IPS-NIHi11 (cell line): ENCODE measurements around the gene CHST1.

ENCODE experiments used
- DNase-seq: peaks from one replicate; pipeline ENCODE4 v3.0.0; 2012; ENCODE audit warnings: mixed read lengths, low spot score

Gene CHST1, protein sequence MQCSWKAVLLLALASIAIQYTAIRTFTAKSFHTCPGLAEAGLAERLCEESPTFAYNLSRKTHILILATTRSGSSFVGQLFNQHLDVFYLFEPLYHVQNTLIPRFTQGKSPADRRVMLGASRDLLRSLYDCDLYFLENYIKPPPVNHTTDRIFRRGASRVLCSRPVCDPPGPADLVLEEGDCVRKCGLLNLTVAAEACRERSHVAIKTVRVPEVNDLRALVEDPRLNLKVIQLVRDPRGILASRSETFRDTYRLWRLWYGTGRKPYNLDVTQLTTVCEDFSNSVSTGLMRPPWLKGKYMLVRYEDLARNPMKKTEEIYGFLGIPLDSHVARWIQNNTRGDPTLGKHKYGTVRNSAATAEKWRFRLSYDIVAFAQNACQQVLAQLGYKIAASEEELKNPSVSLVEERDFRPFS

DNA sequence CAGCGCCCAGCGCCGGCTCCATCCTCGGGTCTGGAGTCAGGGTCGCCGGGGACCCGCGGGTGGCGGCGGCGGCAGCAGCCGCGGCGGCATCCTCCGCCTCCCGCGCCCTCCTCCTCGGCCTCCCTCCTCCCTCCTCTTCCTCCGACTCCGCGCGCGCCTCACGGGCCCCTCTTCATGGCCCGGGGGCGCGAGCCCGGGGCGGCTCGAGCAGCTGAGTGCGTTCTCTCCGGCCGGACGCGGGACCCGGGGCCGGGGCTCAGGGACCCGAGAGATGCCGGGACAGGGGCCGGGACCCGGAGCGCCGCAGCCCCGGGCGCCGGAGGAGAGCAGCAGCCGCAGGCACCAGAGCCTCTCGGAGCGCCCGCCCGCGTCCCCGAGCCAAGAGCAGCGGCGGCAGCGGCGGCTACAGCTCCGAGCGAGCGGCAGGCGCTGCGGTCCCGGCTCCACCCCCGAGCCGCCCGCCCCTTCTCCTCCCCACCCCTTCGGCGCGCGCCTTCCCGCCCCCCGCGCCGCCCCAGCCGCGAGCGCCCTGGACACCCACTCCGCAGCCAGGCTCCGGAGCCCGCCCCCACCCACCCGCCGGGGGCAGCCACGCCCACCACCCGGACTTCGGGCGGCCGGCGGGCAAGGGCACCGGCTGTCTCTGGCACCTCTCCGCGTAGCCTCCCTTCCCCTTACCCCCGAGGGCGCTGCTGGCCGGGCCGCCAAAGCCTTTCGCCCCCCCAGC is at the start of gene CHST1:
Gene CHST1 (minus strand): TSS at position 417 of the 727 bp plus-strand sequence. CDS start 14,699 bp downstream, outside the sequence.
- DNase-seq, result peak; percentile 77

DNA sequence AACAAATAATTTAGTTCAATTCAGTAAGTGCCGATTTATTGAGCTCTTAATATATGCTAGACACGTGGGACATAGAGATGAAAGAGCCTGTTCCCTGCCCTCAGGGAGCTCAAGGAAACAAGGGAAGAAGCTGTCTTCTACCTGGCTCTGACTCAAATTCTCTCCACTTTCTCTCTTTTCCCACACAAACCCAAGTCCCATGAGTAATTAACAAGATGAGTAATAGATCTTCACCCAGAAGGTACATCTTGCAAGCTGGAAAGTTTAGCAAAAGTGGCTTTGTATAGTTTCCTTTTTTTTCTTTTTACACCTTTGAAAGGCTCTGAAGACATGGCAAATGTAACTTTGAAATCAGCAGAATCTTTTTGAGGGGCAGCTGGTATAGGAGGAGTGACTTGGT is 48.2 kb upstream of the CHST1 start:
- no peak for DNase-seq

DNA sequence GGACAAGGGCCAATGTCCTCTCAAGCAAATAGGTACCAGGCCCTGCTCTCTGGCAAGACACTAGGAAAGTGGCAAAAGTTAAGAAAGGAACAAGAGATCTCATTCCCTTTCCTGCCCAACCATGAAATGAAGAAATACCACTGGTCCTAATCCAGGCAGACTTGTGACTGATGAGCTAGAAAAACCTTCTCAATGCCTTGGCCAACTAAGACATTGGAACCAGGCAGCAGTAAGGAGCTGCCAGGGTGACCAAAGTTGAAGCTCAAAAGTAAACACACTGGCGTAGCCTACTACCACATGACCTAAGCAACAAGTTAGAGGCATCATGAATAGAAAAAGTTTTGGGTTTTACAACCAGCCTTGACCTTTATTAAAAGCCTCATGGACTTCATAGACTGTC is 45.1 kb upstream of the CHST1 start:
- DNase-seq, result no peak

DNA sequence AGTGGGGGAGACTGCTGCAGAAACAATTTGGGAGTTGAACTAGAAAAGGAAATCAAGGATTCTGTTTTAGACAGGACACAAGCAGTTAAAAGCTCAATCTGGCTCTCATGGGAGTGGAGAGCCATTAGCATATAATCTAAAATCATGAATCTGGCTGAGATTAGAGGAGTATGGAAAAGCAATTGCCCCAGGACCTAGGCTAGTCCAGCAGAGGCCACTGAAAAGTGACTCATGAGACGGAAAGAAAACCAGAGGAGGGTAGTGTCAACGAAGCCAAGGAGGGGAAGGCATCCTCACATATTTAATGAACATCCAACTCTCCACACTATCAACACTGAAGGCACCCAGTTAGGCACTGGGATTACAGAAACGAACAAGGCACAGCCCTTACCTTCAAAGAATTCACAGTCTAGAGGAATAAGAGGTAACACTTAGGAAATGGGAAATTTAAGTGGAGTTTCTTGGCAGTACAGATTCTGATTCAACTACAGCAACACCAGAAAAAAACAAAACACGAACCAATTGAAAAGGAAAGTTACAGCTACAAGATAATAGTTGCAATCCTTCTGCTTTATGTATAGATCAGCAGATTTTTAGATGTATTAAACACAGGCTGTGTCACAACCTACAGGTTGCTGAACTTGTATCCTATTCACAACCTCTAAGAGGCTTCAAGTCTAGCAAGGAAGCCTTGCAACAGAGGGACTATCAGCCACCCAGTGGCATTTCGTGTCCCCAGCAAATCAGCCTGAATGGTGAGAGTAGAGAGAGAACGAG is 43.7 kb upstream of the CHST1 start:
- no peak for DNase-seq

DNA sequence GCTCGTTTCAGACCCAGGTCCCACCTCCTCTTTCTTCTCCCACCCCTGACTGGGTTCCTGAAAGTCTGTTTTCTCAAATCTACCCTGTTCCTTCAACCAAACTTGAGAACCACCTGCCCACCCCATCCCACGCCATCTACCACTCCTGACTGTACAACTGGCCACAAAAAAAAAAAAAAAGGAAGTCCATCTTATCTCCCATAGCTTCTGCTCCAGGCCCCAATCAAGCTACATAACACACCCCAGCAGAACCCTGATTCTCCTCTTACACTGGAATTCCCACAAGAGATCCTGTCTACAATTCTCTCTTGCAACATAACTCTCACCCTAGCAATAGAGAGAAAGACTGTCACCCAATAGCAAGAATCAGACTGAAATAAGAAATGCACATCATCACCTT is 39.2 kb upstream of the CHST1 start:
- no peak for DNase-seq

DNA sequence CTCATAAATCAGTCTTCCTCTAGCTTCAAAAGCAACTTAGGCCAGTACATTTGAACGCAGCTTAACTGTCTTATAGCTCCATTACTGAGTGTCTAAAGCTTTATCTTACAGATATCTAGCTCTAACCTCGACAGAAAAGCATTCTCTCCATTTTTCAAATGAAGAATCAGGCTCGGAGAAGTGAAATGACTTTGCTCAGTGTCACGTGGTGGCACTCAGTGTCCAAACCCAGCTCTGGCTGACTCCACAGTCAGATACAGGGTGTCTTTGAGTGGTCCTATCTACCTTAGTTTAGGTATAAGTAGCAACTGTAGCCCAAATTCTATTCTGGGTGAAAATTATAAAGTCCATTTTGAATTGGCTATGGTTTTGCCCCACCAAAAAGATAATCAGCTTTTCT is 38.7 kb upstream of the CHST1 start:
- no peak for DNase-seq

DNA sequence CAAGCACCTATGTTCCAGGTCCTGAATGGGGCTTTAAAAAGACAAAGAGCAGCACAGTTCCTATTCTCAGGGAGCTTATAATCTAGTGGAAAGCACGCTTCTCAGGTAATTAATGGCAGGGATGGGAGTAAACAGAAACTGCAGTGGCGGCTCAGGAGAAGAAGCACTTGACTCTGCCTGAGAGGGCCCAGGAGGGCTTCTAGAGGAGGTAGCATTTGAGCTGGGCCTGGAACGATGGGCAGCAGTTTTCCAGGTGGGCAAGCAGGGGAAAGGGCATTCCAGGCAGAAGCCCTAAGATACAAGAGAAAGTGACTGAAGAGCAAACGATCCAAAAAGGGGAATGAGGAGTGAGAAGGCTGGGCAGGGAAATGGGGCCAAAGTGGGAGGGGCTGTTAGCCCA is 37.1 kb upstream of the CHST1 start:
- no peak for DNase-seq

DNA sequence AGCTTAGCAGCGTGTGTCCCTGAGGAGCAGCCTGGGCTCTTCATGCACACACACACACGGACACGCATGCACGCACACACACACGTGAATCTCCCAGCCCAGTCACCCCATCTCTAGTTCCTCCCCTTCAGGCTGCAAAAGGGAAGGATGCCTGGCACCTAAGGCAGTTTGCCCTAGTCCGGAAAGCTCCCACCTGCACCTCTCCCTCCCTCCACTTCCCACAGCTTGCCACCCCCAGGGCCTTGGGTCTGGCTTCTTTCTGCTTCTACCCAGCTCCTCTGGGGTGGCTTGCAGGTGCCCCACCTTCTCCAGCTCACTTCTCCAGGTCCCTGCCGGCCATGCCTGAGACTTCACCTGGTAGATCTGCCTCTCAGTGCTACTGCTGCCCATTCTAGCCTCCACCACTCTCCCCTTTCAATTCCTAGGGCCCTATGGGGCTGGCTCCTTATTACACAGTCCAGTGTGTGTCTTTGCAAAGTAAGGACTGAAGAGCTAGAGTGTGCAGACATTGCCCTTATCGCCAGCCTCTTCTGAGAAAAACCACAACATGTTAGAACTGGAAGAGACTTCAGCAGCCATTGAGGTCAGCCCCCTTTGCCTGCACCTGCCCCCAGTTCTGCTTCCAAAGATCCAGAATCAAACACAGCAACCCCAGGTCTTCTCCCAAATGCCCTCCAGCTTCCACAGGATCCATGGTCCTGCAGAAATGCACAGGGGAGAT is 33.5 kb upstream of the CHST1 start:
- no peak for DNase-seq

DNA sequence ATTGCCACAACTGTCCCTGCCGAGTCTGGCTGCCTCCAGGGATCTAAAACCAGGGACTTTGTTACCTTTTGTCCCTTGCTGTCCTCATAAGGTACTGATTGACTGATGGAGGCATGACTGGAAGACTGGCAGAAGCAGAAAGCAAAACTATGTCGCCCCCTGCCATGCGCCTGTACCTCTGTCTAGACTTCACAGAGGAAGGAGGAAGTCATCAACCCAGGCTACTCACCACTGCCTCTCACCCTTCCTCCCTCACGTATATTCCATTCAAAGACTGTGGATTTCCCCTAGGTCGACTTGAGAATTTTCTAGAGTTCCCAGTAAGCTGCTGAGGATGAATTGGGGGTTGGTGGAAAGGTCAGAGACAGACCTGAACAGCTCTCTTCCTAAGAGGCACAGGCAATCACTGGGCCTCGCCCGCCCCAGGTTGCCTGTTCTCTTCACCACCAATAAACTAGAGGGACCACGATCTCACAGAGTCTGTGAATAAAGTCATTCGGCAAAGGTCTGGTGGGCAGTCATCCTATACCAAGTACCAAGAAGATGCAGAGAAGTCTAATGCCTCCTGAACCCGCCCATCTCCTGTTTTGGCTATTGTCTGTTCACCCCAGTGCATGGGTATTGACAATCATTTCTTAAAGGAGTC is 27.5 kb upstream of the CHST1 start:
- no peak for DNase-seq

DNA sequence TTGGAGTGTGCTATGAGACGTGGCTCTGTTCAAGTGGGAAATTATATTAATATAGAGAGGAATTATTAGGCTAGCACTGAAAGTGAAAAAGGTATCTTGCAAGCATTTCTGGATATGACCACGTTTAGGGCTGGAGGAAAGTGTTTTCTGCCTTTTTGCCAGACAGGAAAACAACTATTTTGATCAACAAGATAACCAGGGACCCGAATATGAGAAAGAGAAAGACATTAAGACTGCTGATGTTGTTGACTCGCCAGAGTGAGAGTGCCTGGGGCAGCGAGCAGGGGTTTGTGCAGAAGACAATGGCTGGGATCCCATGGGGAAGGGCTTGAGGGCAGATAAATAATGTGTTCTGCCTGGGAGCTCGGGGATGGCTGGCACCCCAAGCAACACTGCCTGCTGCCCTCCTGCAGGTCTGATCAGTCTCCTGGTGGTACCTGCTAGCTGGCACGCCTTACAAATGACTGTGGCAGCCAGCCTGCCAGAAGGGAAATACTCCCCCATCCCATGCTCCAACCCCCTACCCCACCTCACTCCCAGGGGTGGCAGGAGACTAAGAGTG is 23.1 kb upstream of the CHST1 start:
- DNase-seq, result no peak

DNA sequence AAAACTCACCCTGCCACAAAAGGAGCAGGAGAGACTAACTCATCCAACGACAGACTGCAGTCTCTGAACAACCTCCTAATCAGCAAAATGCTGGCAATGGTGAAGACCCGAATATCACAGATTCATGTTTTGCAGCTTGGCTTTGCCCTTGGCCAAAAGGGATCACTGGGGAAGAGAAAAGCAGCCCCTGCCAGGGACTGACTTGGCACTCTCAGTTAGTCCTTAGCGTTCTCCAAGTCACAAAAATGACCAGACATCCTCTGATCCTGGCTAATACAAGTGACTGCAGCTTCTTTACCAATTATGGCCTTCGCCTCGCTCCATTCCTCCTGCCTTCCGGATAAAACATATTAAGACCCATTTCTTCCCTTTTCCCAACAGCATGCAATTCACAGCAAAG is 22.4 kb upstream of the CHST1 start:
- no peak for DNase-seq

DNA sequence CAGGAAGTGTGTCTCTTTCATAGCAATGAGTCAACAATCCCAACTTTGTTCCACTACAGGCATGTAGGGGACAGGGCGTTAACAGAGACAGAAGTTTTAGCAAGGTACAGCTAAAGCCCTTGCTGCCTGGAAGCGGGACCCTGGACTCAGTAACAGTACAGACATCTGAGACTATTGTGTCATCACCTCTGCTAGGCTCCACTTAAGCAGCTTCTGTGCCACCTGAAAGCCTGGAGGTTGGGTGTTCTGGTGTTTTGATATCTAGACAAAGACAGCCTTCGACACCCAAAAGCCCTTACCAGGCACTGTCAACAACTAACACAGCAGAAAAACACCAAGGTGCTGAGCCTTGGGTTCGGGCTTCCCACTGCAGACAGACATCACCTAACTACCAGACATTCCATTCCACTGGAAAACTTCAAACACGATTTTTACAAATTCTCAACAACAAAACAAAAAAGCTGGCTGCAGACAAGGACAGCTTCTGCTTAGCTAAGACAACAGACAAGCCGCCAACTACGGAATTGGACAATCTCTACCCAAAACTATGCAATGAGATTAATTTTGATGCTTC is 20.6 kb upstream of the CHST1 start:
- DNase-seq, result no peak

DNA sequence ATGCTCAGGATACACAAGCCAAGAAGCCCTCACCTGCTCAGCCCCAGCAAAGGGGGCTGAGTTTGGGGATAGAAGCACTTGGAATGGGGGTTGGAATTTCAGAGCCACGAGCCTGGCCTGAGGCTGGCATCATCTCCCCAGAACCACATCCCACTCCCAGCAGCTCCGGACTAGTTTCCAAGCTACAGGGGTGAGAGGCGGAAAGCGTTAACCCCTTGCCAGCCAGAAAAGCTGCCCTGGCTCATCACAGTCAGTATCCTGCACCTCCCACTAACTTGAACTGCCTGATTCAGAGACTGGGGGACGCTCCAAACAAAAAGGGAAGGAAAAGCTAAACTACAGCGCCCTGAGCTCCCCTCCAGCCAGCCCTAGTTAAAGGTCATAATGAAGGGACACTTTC is 19.0 kb upstream of the CHST1 start:
- peak; percentile 32 for DNase-seq

DNA sequence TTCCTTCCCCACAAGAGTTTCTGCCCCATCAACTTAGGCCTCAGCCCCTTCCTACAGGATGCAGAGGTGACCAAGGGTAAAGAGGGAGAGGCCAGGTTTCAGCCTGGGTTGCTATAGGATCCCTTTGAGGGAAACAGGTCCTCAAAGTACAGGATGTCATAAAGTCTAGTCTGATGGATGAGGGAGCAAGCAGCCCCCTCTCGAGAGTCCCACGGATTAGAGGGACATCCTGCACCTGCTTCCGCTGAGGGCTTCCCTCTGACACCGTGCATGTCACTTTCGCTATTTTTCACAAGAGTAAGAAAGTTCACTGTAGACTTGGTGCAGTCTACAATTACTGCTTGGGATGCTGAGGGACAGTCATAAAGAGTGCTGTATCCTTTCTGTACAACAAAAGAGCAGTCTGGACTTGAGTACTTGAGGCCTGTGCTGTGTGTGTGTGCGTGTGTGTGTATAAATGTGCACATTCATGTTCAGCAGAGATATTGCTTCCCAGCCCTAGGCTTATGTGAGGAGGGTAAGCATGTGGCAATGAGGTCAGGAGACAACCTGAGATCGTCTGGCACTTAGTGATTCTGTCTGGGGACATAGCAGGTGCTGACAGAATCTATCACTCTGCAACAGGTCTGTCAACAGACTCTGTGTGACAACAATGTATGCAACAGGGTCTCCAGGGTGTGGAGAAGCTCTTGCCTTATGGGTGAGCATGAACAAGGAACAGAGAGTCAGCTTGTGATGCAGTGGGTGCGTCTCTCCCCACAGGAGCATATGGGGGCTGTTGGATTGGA is 18.0 kb upstream of the CHST1 start:
- no peak for DNase-seq

DNA sequence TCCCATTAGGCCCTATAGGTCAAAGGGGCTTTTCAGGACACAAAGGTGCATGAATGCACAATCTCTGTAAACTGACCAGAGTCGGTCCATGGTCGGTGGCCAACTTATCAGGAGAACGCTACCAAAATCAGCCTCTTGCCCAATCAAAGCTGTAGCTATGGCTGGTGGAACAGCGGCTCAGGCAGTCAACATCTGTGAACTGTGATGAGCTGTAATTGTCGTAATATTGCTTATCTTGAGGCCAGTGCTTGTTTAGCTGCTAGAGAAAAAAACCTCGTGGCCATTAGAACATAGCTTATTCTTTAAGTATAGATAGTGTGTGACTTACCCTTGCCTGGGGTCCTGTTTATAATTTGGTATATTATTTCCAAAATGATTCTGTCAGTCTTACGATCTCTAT is 14.4 kb upstream of the CHST1 start:
- no peak for DNase-seq

DNA sequence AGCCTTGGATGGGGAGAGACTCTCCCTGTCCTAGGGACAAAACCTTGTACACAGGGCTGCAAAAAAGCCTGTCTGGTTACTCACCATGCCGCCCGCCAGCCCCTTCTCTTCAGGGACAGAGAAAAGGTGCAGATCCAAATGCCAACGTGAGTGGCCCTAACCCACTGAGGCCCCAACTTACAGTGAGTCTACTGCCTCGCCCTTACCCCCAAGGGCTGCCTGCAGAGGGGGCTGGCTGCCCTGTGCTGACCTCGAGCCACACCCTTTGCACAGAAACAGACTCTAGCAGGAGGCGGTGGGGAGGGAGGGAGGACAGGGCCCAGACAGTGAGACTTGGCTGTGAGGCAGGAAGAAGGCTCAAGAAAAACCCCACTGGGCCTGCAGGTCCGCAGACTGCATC is 13.6 kb upstream of the CHST1 start:
- no peak for DNase-seq

DNA sequence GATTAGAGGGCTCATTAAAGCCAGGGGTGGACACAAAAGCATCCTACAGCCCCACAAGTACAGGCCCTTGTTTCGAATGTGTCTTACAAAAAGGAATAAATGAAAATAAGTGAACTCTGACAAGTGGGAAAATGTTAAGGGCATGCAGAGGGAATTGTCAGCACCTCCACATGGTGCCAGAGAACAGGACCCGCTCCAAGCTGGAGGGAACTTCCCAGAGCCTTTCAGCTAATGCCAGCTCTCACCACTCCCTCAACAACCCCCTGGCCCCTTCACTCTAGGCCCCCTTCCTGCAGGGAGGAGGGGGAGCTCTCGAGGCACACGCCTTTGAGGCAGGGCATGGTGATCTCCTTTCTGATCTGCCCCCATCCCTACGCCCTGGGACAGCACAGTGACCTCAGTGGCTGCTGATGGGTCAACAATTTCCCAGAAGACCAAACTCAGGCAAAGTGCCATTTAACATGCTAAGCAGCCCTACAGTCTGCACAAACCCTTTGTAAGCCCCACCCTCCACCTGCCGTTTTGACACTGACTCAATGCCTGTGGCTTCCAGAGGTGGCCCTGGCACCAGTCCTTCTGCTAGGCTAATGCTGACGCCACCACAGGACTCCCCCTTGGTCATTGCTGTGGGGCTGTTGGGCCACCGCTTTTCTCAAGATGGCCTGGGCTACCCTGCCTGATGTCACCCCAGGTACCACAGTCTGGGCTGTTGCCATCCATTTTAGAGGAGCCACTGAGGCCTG is 12.5 kb upstream of the CHST1 start:
- DNase-seq, result no peak

DNA sequence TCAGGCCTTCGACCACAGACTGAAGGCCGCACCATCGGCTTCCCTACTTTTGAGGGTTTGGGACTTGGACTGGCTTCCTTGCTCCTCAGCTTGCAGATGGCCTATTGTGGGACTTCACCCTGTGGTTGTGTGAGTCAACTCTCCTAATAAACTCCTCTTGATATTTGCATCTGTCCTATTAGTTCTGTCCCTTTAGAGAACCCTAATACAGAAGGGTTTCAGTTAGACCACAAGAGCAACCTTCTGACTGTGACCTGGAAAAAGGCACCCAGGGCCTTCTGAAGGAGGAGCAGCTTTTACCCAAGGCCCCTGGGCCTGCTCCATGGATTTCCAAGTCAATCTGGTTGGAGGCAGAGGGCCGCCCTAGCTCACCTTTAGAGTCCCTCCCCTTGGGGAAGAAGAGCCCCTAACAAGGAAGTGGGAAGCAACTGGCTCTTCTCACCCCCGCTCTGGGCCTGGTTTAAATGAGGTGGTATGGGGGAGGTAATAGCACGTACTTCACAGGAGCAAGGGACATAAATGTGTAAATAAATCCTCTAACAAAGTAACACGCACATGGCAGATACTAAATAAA is 11.2 kb upstream of the CHST1 start:
- DNase-seq, result no peak

DNA sequence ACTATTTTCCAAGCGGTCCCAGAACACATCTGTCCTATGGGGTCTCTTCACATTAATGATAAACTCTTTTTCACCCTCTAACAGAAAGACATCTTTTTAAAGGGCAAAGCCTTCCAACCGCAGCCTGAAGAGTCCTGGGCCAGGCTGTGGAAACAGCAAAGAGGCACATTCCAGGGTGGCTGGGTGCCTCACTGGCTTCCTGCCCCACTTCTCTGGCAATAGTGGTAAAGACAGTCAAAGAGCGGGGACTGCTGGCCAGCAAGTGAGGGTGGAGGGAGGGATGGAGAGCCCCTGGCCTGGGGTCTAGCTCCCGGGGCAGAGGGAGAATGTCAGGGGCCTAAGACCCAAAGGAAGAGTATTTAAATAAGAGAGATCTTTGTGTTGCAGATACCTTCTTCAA is 10.2 kb upstream of the CHST1 start:
- no peak for DNase-seq
